K562 (cell line): ENCODE measurements around the gene CCDC187. TPM values are rescaled to one million over a fixed set of nuclear protein-coding genes. Genes with fewer than 3 reads are reported as not detected.
A peak's percentile ranks its signal among the peaks of the same experiment; 100 is the strongest.

ENCODE experiments used
- ADNP ChIP-seq: fragments of 200-800 bp; sonication (Bioruptor generic); IDR thresholded peaks from 2 replicates; pipeline ENCODE4 v1.6.1; 2016; ENCODE audit warnings: missing genetic modification characterization, missing compliant biosample characterization
- ARHGAP35 ChIP-seq: fragments of 450-650 bp; IDR thresholded peaks from 2 replicates; pipeline ENCODE4 v1.6.1; 2018; ENCODE audit not compliant: partially characterized antibody
- ELF4 ChIP-seq: fragments of 450-650 bp; formaldehyde crosslinking; IDR thresholded peaks from 2 replicates; pipeline ENCODE4 v1.4.0; 2022; ENCODE audit warnings: missing genetic modification characterization
- ELK1 ChIP-seq: sonication (generic); formaldehyde crosslinking; IDR thresholded peaks from 2 replicates; pipeline ENCODE4 v1.8.1; 2022; ENCODE audit warnings: missing genetic modification reagents
- HDGF ChIP-seq: fragments of 450-650 bp; IDR thresholded peaks from 2 replicates; pipeline ENCODE4 v1.6.1; 2016
- KDM1A ChIP-seq, 2 experiments: fragments of 450-650 bp; IDR thresholded peaks; 2 replicates each; pipeline ENCODE4 v1.6.1; 2016; ENCODE audit warnings: mild to moderate bottlenecking in 2 of 2
- MED1 ChIP-seq: sonication (generic); formaldehyde crosslinking; IDR thresholded peaks from 2 replicates; pipeline ENCODE4 v1.8.1; 2023; ENCODE audit warnings: missing genetic modification reagents, borderline replicate concordance
- MYBL2 ChIP-seq, 2 experiments: fragments of 450-650 bp in 1 of 2; sonication (generic) in 1 of 2; formaldehyde crosslinking in 1 of 2; IDR thresholded peaks; 2 replicates each; pipeline versions ENCODE4 v1.6.1 to v1.8.1; 2017 to 2022; ENCODE audit warnings: borderline replicate concordance in 1 of 2, inconsistent platforms in 1 of 2, low read depth in 1 of 2, mild to moderate bottlenecking in 1 of 2, missing genetic modification reagents in 1 of 2, moderate library complexity in 1 of 2
- NBN ChIP-seq: fragments of 450-650 bp; IDR thresholded peaks from 2 replicates; pipeline ENCODE4 v1.6.1; 2016; ENCODE audit warnings: low read depth, mild to moderate bottlenecking
- NFRKB ChIP-seq: fragments of 450-650 bp; IDR thresholded peaks from 2 replicates; pipeline ENCODE4 v1.6.1; 2016; ENCODE audit warnings: low read depth
- PHF20 ChIP-seq: fragments of 450-650 bp; IDR thresholded peaks from 2 replicates; pipeline ENCODE4 v1.6.1; 2018; ENCODE audit not compliant: partially characterized antibody
- RREB1 ChIP-seq: fragments of 250-450 bp; sonication (Bioruptor Pico); IDR thresholded peaks from 2 replicates; pipeline ENCODE4 v1.4.0; 2020
- TEAD4 ChIP-seq, 2 experiments: sonication (generic) in 1 of 2; formaldehyde crosslinking in 1 of 2; IDR thresholded peaks; 2 replicates each; pipeline versions ENCODE4 v1.6.1 to v1.8.0; 2012 to 2022; ENCODE audit warnings: borderline replicate concordance in 1 of 2, inconsistent platforms in 1 of 2, low read length in 1 of 2, mild to moderate bottlenecking in 1 of 2, missing genetic modification reagents in 1 of 2
- TFE3 ChIP-seq: fragments of 450-650 bp; formaldehyde crosslinking; IDR thresholded peaks from 2 replicates; pipeline ENCODE4 v1.4.0; 2020; ENCODE audit warnings: mild to moderate bottlenecking, mixed read lengths
- TRIM24 ChIP-seq, 2 experiments: fragments of 450-650 bp; IDR thresholded peaks; 2 replicates each; pipeline ENCODE4 v1.6.1; 2016
- TRIM28 ChIP-seq: fragments of 450-650 bp; IDR thresholded peaks from 2 replicates; pipeline ENCODE4 v1.6.1; 2017
- ZBTB26 ChIP-seq: fragments of 450-650 bp; formaldehyde crosslinking; IDR thresholded peaks from 2 replicates; pipeline ENCODE4 v1.4.0; 2022; ENCODE audit warnings: missing genetic modification characterization
- ZNF134 ChIP-seq: fragments of 250-450 bp; sonication (Bioruptor Pico); conservative IDR thresholded peaks from 2 replicates; pipeline ENCODE4 v1.4.0; 2020
- ZNF197 ChIP-seq: fragments of 200-800 bp; sonication (Bioruptor generic); IDR thresholded peaks from 2 replicates; pipeline ENCODE4 v1.6.1; 2016; ENCODE audit warnings: low read depth, missing genetic modification characterization, missing compliant biosample characterization
- ZNF778 ChIP-seq: fragments of 450-650 bp; formaldehyde crosslinking; IDR thresholded peaks from 2 replicates; pipeline ENCODE4 v1.4.0; 2020; ENCODE audit warnings: mild to moderate bottlenecking, moderate library complexity
- polyA plus RNA-seq, 8 experiments: library from polyadenylated mRNA; depleted of rRNA in 4 of 8; stranded (reverse) in 5 of 8; unstranded in 3 of 8; fragments of >200 nt; fragmentation: Nextera tagmentation in 2 of 8; fragmentation: Illumina TruSeq in 1 of 8; extraction: Ambion mirVana in 2 of 8; extraction: Trizol in 1 of 8; gene quantifications; 2 replicates each; pipeline versions ENCODE4 v1.2.1 to v1.2.3, GENCODE V29; 2011 to 2014; ENCODE audit warnings: inconsistent platforms in 1 of 8, missing spikeins in 1 of 8
- total RNA-seq, 7 experiments: library from RNA; depleted of rRNA in 6 of 7; stranded (reverse); fragments of >200 nt in 6 of 7; fragmentation: Illumina TruSeq in 2 of 7; extraction: Trizol in 2 of 7; gene quantifications; 2 replicates each; pipeline versions ENCODE4 v1.2.1 to v1.2.3, GENCODE V29; 2011 to 2021; ENCODE audit warnings: low replicate concordance in 1 of 7

CCDC187 gene
- total and polyA plus RNA-seq, 9 of the 15 experiments (the other 6 are each of a cell fraction or from before 2014, with no cell fraction given): not detected

- TF ChIP-seq TEAD4 (IDR thresholded peaks at IDR 0.05; ENCODE audit: low read length) (no peak), TEAD4 (CRISPR knock-in tag; IDR thresholded peaks at IDR 0.05; ENCODE audit: borderline replicate concordance) (no peak), TRIM24 (IDR thresholded peaks at IDR 0.05) (peak in 1 of 2 experiments; percentile 60; a peak in 1 of 4 replicates), TRIM28 (no peak), ADNP (tag) (peak; percentile 38; the same call in 1 of the 2 replicates), NBN (peak; percentile 32; the same call in 1 of the 2 replicates), MYBL2 (IDR thresholded peaks at IDR 0.05; ENCODE audit: low read depth) (0 out of 2 replicates have a peak, but pooled peaks have one; percentile 37), MYBL2 (CRISPR knock-in tag; IDR thresholded peaks at IDR 0.05; ENCODE audit: borderline replicate concordance) (no peak), ELF4 (CRISPR knock-in tag) (no peak; the same call in 1 of the 2 replicates), ARHGAP35 (peak; percentile 54), MED1 (no peak), PHF20 (peak; percentile 89), ZNF197 (CRISPR knock-in tag) (no peak), ZNF134 (CRISPR knock-in tag) (no peak), ZNF778 (CRISPR knock-in tag) (no peak), HDGF (0 out of 2 replicates have a peak, but pooled peaks have one; percentile 21), ZBTB26 (CRISPR knock-in tag) (0 out of 2 replicates have a peak, but pooled peaks have one; percentile 68), KDM1A (IDR thresholded peaks at IDR 0.05) (0 out of 4 replicates have a peak, but pooled peaks of 1 of the 2 experiments have one; percentile 24), NFRKB (no peak), ELK1 (CRISPR knock-in tag) (no peak), TFE3 (CRISPR knock-in tag) (no peak), RREB1 (no peak)
Observed at GRCh38 chr9:136309806-136310220, 5.9 kb upstream of the CCDC187 start (continued).
